ENCODE measurements around the gene EXOC3L4. TPM values are rescaled to one million over a fixed set of nuclear protein-coding genes. Genes with fewer than 3 reads are reported as not detected.

EXOC3L4 gene
- polyA plus RNA-seq, 1 donor from 2014 or later: not detected

- no peaks in the 10 kb centered on the region for H3K9me2 ChIP-seq (ENCODE audit: insufficient read depth, low read length)
- no peaks in the 10 kb centered on the region for H4K20me1 ChIP-seq (ENCODE audit: insufficient read depth)
- H3F3A ChIP-seq (ENCODE audit: insufficient read depth, low read length, poor library complexity, severe bottlenecking): no peaks in the 10 kb centered on the region
- no peaks in the 10 kb centered on the region for H3K9me3 ChIP-seq (ENCODE audit: low read length)
- TF ChIP-seq MXI1 (conservative IDR thresholded peaks at IDR 0.05; ENCODE audit: poor library complexity, severe bottlenecking): no peak
- no peak for TF ChIP-seq TAF1 (IDR thresholded peaks at IDR 0.05; ENCODE audit: low read depth)
- no peak for TF ChIP-seq RAD21 (conservative IDR thresholded peaks at IDR 0.05)
- TF ChIP-seq POLR2AphosphoS5 (IDR thresholded peaks at IDR 0.05): no peak
- TF ChIP-seq CTCF (IDR thresholded peaks at IDR 0.05; ENCODE audit: poor library complexity, severe bottlenecking): no peak
- TF ChIP-seq EP300 (conservative IDR thresholded peaks at IDR 0.05; ENCODE audit: poor library complexity, severe bottlenecking): no peak
- no peak overlapping the region for H3K4me2 ChIP-seq (ENCODE audit: low read length)
- no peaks in the 10 kb centered on the region for H3K27me3 ChIP-seq (ENCODE audit: insufficient read depth, low read depth, low read length)
- no peaks in the 10 kb centered on the region for H3K79me2 ChIP-seq (replicated peaks; ENCODE audit: insufficient read depth, low read length)
- H3K27ac ChIP-seq (ENCODE audit: low read length): no peak overlapping the region
- H3K4me3 ChIP-seq (ENCODE audit: low read length): no peak overlapping the region
- H2AFZ ChIP-seq (ENCODE audit: low read depth, low read length): no peak overlapping the region
- no peaks in the 10 kb centered on the region for H3K36me3 ChIP-seq (ENCODE audit: insufficient read depth, low read length)
- H3K9ac ChIP-seq (ENCODE audit: low read length): no peak overlapping the region
Observed at GRCh38 chr14:103137689-103138300, 43.3 kb downstream of the EXOC3L4 start.

- H3K27ac ChIP-seq (ENCODE audit: low read length): no peak overlapping the region
- H3K27me3 ChIP-seq (ENCODE audit: insufficient read depth, low read depth, low read length): no peaks in the 10 kb centered on the region
- no peak overlapping the region for H3K4me2 ChIP-seq (ENCODE audit: low read length)
- H3K36me3 ChIP-seq (ENCODE audit: insufficient read depth, low read length): no peaks in the 10 kb centered on the region
- no peaks in the 10 kb centered on the region for H4K20me1 ChIP-seq (ENCODE audit: insufficient read depth)
- no peaks in the 10 kb centered on the region for H3K9me3 ChIP-seq (ENCODE audit: low read length)
- H2AFZ ChIP-seq (ENCODE audit: low read depth, low read length): no peak overlapping the region
- H3K4me3 ChIP-seq (ENCODE audit: low read length): no peak overlapping the region
- H3F3A ChIP-seq (ENCODE audit: insufficient read depth, low read length, poor library complexity, severe bottlenecking): no peaks in the 10 kb centered on the region
- no peaks in the 10 kb centered on the region for H3K9me2 ChIP-seq (ENCODE audit: insufficient read depth, low read length)
- no peaks in the 10 kb centered on the region for H3K79me2 ChIP-seq (replicated peaks; ENCODE audit: insufficient read depth, low read length)
- no peak overlapping the region for H3K9ac ChIP-seq (ENCODE audit: low read length)
- TF ChIP-seq MXI1 (conservative IDR thresholded peaks at IDR 0.05; ENCODE audit: poor library complexity, severe bottlenecking) (no peak), RAD21 (conservative IDR thresholded peaks at IDR 0.05) (no peak), EZH2 (IDR thresholded peaks at IDR 0.05; ENCODE audit: borderline replicate concordance, insufficient read depth, low read length, poor library complexity, severe bottlenecking) (no peak), TAF1 (IDR thresholded peaks at IDR 0.05; ENCODE audit: low read depth) (no peak), CTCF (IDR thresholded peaks at IDR 0.05; ENCODE audit: poor library complexity, severe bottlenecking) (no peak), EP300 (conservative IDR thresholded peaks at IDR 0.05; ENCODE audit: poor library complexity, severe bottlenecking) (no peak), POLR2AphosphoS5 (IDR thresholded peaks at IDR 0.05) (no peak), SMC3 (conservative IDR thresholded peaks at IDR 0.05; ENCODE audit: poor library complexity) (no peak), REST (IDR thresholded peaks at IDR 0.05; ENCODE audit: borderline replicate concordance) (no peak)
Observed at GRCh38 chr14:103138301-103139131, 44.0 kb downstream of the EXOC3L4 start.

Measured in neural cell (in vitro differentiated cells).